ENCODE measurements around the gene OGDH. TPM values are rescaled to one million over a fixed set of nuclear protein-coding genes. Genes with fewer than 3 reads are reported as not detected.

OGDH gene
- total and polyA plus RNA-seq, 2 of the 13 experiments (the other 11 are each of a cell fraction or from before 2014, with no cell fraction given), result 17.4 to 25.4 TPM

GRCh38 chr7:44581879-44582603, 24.4 kb upstream of the OGDH start, which contains the start of gene TMED4 (continued):
- TF ChIP-seq AFF4 (CRISPR knock-in tag; IDR thresholded peaks at IDR 0.05), result no peak

DNA sequence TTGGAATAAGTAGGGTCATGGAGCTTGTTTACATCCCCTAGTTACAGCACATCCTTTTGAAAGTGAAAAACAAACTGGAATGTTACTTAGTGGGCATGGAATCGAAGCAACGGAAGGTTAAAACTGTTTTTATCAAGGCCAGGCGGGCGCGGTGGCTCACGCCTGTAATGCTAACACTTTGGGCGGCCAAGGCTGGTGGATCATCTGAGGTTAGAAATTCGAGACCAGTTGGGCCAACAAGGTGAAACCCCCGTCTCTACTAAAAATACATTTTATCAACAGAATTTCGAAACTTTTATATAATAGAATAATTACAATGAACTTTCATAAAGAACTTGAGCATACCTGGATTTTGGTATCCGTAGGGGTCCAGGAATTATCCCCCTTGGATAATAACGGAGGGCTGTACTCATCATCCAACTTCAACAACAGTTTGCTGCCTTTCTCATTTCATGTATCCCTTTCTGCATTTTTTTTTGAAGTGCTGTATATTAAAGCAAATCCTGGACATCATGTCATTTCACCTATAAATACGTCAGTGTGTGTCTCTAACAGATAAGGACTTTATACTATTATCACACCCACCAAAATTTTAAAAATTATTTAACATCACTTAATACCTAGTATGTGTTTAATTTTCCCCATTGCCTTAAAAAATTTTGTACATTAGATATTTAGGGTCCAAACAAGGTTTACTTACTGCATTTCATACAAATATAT, 23.1 kb upstream of the OGDH start:
- no TSS peak for BruUV-seq (replicated peaks)
- FAIRE-seq, result no peak
- TF ChIP-seq ZNF7 (CRISPR knock-in tag; IDR thresholded peaks at IDR 0.05) (no peak), MBD4 (IDR thresholded peaks at IDR 0.05; ENCODE audit: borderline replicate concordance, low read length) (no peak), ZNF776 (CRISPR knock-in tag; IDR thresholded peaks at IDR 0.05) (no peak), ZFP90 (CRISPR knock-in tag; IDR thresholded peaks at IDR 0.05; ENCODE audit: borderline replicate concordance) (no peak), ZNF224 (CRISPR knock-in tag; IDR thresholded peaks at IDR 0.05) (0 out of 2 replicates have a peak, but pooled peaks have one; percentile 12), ZFP37 (CRISPR knock-in tag; IDR thresholded peaks at IDR 0.05; ENCODE audit: borderline replicate concordance) (no peak), AKNA (CRISPR knock-in tag; IDR thresholded peaks at IDR 0.05; ENCODE audit: borderline replicate concordance) (no peak), ZNF720 (CRISPR knock-in tag; IDR thresholded peaks at IDR 0.05) (no peak), REL (CRISPR knock-in tag; conservative IDR thresholded peaks at IDR 0.05) (no peak), ZEB1 (IDR thresholded peaks at IDR 0.05; ENCODE audit: insufficient replicate concordance, low read depth) (no peak), TEAD3 (CRISPR knock-in tag; optimal IDR thresholded peaks at IDR 0.05; ENCODE audit: borderline replicate concordance) (no peak)

More for the DNA sequence above, 23.1 kb upstream of the OGDH start:
- CTCF ChIA-PET (ENCODE audit: low intra/inter-chr PET ratio, low total read pairs), result no interaction called here
- Histone ChIP-seq H3K4me1 (ENCODE audit: insufficient read depth, low read length) (peaks cover 37% of the 10 kb centered on the region), H3K4me2 (ENCODE audit: low read depth, low read length) (peak overlapping the region; percentile 71), H3K27me3 (ENCODE audit: control insufficient read depth in 1 of 2, insufficient read depth in 2 of 2, low read length in 2 of 2) (peaks cover 0 to 11% of the 10 kb centered on the region in 2 experiments; a peak in 1 of 5 replicates), H3K36me3 (replicated peaks in 1 of 2; ENCODE audit: control insufficient read depth in 1 of 2, insufficient read depth in 2 of 2, low read length in 2 of 2) (peaks cover 8 to 12% of the 10 kb centered on the region in 2 experiments; a peak in 4 of 5 replicates), H3K27ac (ENCODE audit: extremely low read length, insufficient read depth, low read length) (no peak overlapping the region), H4K20me1 (ENCODE audit: insufficient read depth, low read length) (no peaks in the 10 kb centered on the region), H2AFZ (ENCODE audit: low read length) (no peak overlapping the region), H3K9me3 (ENCODE audit: low read length) (no peaks in the 10 kb centered on the region), H3K4me3 (replicated peaks in 1 of 3; ENCODE audit: insufficient read depth in 1 of 3, low read depth in 2 of 3, low read length in 3 of 3) (peak overlapping the region; percentile 57 to 80 (median 62); a peak in 5 of 6 replicates), H3K79me2 (ENCODE audit: insufficient read depth, low read length) (peaks cover 23% of the 10 kb centered on the region), H3K9ac (ENCODE audit: insufficient read depth, low read depth, low read length) (peak overlapping the region; percentile 76)
- DNase-seq (ENCODE audit: low spot score), result no peak
- POLR2A ChIA-PET, result interaction anchor here (0.6 to 3.0 kb wide), 8 partner anchors 8 to 389 kb away, joined by 3 to 34 read pairs (median 10); partner anchors contain the start of genes DDX56, H2AZ2 and OGDH
- in situ Hi-C loops (cut with HindIII; ENCODE audit: extremely low pct_ligation_motif_present, low pct_unique_long_range_greater_than_20kb), result loop anchor here (25.0 kb wide), 1 partner anchor 179 kb away; no protein-coding TSS in a partner anchor
- intact Hi-C loops (cut with micrococcal nuclease; ENCODE audit: unreplicated experiment), result no loop called here
- ATAC-seq, result no peak
- 98% methylated on average over 13 of the region's 13 CpGs for WGBS (ENCODE audit: low lambda C conversion rate)
